Measurements from ENCODE around the gene NECAB3.

NECAB3 gene

DNA sequence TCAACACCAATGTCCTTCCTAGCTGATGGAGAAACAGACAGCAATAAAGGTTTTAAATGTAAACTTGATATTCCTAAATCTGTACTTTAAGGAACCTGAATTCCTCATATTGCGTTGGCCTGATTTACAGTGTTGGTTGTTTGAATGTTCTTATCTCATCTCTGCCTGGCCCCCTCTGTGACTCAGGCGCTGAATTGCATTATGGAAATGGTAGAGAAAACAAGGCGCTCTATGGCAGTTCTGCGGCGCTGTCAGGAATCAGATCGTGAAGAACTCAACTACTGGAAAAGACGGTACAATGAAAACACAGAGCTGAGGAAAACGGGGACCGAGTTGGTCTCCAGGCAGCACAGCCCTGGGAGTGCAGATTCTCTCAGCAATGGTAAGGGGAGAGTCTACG is 44.7 kb downstream of the NECAB3 start:
- no peak for DNase-seq (ENCODE audit: low read depth)
- TF ChIP-seq, protein P1, sequence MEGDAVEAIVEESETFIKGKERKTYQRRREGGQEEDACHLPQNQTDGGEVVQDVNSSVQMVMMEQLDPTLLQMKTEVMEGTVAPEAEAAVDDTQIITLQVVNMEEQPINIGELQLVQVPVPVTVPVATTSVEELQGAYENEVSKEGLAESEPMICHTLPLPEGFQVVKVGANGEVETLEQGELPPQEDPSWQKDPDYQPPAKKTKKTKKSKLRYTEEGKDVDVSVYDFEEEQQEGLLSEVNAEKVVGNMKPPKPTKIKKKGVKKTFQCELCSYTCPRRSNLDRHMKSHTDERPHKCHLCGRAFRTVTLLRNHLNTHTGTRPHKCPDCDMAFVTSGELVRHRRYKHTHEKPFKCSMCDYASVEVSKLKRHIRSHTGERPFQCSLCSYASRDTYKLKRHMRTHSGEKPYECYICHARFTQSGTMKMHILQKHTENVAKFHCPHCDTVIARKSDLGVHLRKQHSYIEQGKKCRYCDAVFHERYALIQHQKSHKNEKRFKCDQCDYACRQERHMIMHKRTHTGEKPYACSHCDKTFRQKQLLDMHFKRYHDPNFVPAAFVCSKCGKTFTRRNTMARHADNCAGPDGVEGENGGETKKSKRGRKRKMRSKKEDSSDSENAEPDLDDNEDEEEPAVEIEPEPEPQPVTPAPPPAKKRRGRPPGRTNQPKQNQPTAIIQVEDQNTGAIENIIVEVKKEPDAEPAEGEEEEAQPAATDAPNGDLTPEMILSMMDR (conservative IDR thresholded peaks at IDR 0.05; ENCODE audit: control insufficient read depth, insufficient read depth, low read depth, low read length): no peak
- no peak overlapping the region for H3K4me3 ChIP-seq (ENCODE audit: control insufficient read depth, low read depth, low read length)

DNA sequence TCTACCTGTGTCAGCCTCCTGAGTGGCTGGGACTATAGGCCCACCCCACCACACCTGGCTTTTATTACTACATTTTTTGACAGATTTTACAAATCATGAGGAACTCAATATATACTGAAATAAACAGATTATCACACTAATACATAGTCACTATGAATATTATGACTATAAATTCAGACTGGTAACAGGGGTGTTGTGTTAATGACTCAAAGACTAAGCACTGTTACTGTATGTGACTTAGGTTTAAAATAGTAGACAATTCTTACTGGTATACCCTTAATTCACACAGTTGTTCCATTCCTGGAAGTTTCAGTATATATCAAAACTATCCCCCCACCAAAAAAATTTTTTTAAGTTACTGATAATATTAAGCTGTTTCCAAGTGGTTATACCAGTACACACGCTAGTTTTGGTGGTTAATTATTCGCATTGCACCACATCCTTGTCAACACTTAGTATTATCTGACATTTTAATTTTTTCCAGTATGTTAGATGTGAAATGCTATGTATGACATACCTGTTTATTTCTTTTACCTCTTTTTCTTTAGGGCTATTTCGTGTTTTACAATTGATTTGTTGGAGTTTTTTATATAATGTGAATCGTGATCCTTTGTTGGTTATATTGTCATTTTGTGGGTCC is 46.5 kb downstream of the NECAB3 start:
- no peak overlapping the region for H3K4me3 ChIP-seq (ENCODE audit: control insufficient read depth, low read depth, low read length)
- TF ChIP-seq, protein P1 (conservative IDR thresholded peaks at IDR 0.05; ENCODE audit: control insufficient read depth, insufficient read depth, low read depth, low read length): no peak
- no peak for DNase-seq (ENCODE audit: low read depth)

DNA sequence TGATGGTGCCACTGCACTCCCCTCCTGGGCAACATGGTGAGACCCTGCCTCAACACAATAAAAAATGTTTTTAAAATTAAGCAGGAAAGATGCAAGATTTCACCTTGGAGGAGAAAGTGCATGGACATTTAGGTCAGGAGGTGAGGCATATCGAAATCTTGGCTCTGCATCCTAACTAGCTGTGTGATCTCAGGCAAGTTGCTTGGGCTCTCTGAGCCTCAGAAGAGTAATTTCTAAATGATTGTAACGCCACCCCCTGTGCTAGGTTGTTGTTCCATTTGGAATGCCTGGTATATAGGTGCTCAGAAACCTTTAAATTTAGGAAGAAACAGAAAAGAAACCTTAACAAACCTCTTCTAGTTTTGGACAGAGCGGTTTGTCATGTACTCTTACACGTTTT is 48.0 kb downstream of the NECAB3 start:
- DNase-seq (ENCODE audit: low read depth): no peak
- TF ChIP-seq, protein P1 (conservative IDR thresholded peaks at IDR 0.05; ENCODE audit: control insufficient read depth, insufficient read depth, low read depth, low read length): no peak
- no peak overlapping the region for H3K4me3 ChIP-seq (ENCODE audit: control insufficient read depth, low read depth, low read length)

- no peak for DNase-seq (ENCODE audit: low read depth)
- no peak overlapping the region for H3K4me3 ChIP-seq (ENCODE audit: control insufficient read depth, low read depth, low read length)
- TF ChIP-seq, protein P1 (conservative IDR thresholded peaks at IDR 0.05; ENCODE audit: control insufficient read depth, insufficient read depth, low read depth, low read length): no peak
These were observed 49.8 kb downstream of the NECAB3 start for GRCh38 chr20:33624399-33624798.

DNA sequence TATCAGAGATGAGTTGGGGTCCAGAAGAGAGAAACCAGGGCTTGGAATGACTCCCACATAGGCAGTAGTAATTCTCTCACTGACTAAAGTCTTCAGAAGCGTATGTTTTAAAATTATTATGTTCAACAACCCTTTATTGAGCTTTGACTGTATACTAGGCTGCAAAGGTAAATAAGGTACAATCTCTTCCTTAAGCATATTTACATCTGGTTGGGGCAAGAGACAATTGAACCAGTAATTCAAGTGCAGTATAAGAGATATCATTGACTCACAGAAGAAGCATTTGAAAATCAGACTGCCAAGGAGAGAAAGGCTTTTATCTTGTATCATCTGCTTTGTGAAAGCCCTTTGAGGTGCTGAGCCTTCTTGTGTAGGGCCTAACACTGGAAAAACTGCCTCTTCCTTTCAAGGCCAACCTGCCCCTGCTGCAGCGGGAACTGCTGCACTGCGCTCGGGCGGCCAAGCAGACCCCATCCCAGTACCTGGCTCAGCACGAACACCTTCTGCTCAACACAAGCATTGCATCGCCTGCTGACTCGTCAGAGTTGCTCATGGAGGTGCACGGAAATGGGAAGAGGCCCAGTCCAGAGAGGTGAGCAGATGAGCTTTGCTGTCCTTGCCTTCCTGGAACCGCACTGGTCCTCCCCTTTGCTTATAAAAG is 51.4 kb downstream of the NECAB3 start:
- no peak for DNase-seq (ENCODE audit: low read depth)
- TF ChIP-seq, protein P1 (conservative IDR thresholded peaks at IDR 0.05; ENCODE audit: control insufficient read depth, insufficient read depth, low read depth, low read length): no peak
- H3K4me3 ChIP-seq (ENCODE audit: control insufficient read depth, low read depth, low read length): no peak overlapping the region

DNA sequence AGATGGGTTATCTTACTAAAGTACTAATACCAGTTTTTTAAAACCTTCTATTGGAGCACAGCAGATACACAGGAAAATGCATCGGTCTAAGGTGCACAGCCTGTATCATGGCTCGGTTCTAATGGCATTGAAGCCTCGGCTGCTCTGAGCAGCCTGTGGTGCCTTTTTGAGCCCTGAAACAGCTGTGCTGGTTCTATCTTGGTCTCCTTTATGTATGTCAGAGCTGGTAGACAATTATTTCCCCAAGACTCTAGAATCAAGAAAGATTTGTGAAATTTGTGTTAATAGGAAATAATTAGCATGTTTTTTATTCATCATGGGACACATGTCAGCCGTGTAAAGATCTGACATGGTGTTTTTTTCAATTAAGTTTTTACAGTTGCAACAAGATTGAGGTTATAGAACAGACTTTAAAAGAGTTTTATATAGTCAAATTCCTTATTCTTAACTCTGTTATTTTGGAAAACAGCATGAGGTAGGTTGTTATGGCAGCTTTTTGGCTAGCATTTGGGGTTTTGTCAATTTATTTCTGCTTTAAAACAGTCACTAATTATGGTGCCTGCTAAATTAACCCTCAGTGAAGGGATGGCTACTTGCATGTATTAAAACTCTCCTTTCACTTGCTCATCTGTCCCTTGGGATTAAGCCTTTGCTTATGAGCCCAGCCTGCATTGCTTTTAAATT is 52.4 kb downstream of the NECAB3 start:
- DNase-seq (ENCODE audit: low read depth): peak; percentile 19
- TF ChIP-seq, protein P1 (conservative IDR thresholded peaks at IDR 0.05; ENCODE audit: control insufficient read depth, insufficient read depth, low read depth, low read length): no peak

More for the DNA sequence above, 52.4 kb downstream of the NECAB3 start:
- H3K4me3 ChIP-seq (ENCODE audit: control insufficient read depth, low read depth, low read length): no peak overlapping the region

Data from fibroblast of mammary gland (primary cell).